Transverse colon (tissue), 4 donors: Measurements from ENCODE around the gene ATP5F1D.

Source experiments
- CTCF ChIP-seq, 5 experiments: fragments of 200-600 bp in 3 of 5; fragments of 450-650 bp in 2 of 5; sonication (generic) in 3 of 5; IDR thresholded peaks; 1 replicate in 2 of 5; 2 replicates in 3 of 5; pipeline ENCODE4 v1.5.1; 2016 to 2017; ENCODE audit warnings: antibody characterized with exemption in 5 of 5, inconsistent platforms in 3 of 5, mild to moderate bottlenecking in 2 of 5, moderate library complexity in 1 of 5
- POLR2A ChIP-seq: fragments of 450-650 bp; IDR thresholded peaks from one replicate; pipeline ENCODE4 v1.6.1; 2016; ENCODE audit warnings: antibody characterized with exemption, mild to moderate bottlenecking, moderate library complexity
- POLR2AphosphoS5 ChIP-seq, 3 donors: sonication (generic); formaldehyde crosslinking; IDR thresholded peaks; one replicate each; pipeline ENCODE4 v1.6.1; 2016; ENCODE audit warnings: antibody characterized with exemption in 3 of 3

GRCh38 chr19:1283207-1283916, 41.8 kb downstream of the ATP5F1D start:
- TF ChIP-seq POLR2A: no peak
- no peak for TF ChIP-seq POLR2AphosphoS5 (IDR thresholded peaks at IDR 0.05)
- no peak for TF ChIP-seq CTCF (IDR thresholded peaks at IDR 0.05)
